Adrenal gland (tissue), 5 donors: Measurements from ENCODE around the gene P2RY8.
"Not testable (repeated sequence)": the region's sequence is repeated elsewhere in the genome, so short reads cannot be mapped to it uniquely, and the experiment has no call there.

Experiments used
- CTCF ChIP-seq, 6 experiments: fragments of 450-650 bp in 4 of 6; fragments of 200-600 bp in 2 of 6; sonication (generic) in 1 of 6; IDR thresholded peaks; 1 replicate in 5 of 6; 2 replicates in 1 of 6; pipeline versions ENCODE4 v1.5.1 to v1.8.0; 2016 to 2021; ENCODE audit warnings: antibody characterized with exemption in 6 of 6, mild to moderate bottlenecking in 2 of 6, moderate library complexity in 1 of 6
- POLR2A ChIP-seq, 2 donors: fragments of 450-650 bp; IDR thresholded peaks; one replicate each; pipeline ENCODE4 v1.6.1; 2017; ENCODE audit warnings: antibody characterized with exemption in 2 of 2, mild to moderate bottlenecking in 2 of 2, moderate library complexity in 1 of 2
- donor health status: DM: no; HTN: no; CAD: no.

GRCh38 chrX:1564077-1564476 lies 27.1 kb upstream of the P2RY8 start:
- not testable (repeated sequence) for TF ChIP-seq CTCF, POLR2A (IDR thresholded peaks at IDR 0.05)
